A673 (cell line): ENCODE data around the gene R3HDML. TPM values are rescaled to one million over a fixed set of nuclear protein-coding genes. Genes with fewer than 3 reads are reported as not detected.

Experiments used
- BruUV-seq: library from RNA; stranded (reverse); fragments of 400-500 nt; replicated peaks from 2 replicates; lab custom pipeline; 2021; lab: Mats Ljungman, UMichigan
- CTCF ChIA-PET: fragments of 300-600 bp; sonication (Branson Sonifier 250); formaldehyde crosslinking; loops from one replicate; lab custom pipeline; 2022; ENCODE audit warnings: antibody characterized with exemption; lab: Charles Lee
- POLR2A ChIA-PET: fragments of 300-600 bp; sonication (Branson Sonifier 250); formaldehyde crosslinking; loops from one replicate; lab custom pipeline; 2022; ENCODE audit warnings: antibody characterized with exemption; ENCODE audit not compliant: low non-redundant PET; lab: Charles Lee
- DNase-seq: peaks from one replicate; pipeline ENCODE4 v3.0.0-alpha.2; 2015; ENCODE audit warnings: low spot score
- H3K27ac ChIP-seq: fragments of 200-600 bp; sonication (generic); 2 replicates; pipeline ENCODE4 v1.5.1; 2016; ENCODE audit warnings: mixed run types, low read depth, mild to moderate bottlenecking, mixed read lengths, antibody characterized with exemption, low read length; ENCODE audit not compliant: poor library complexity, severe bottlenecking
- H3K27me3 ChIP-seq: fragments of 200-600 bp; sonication (generic); replicated peaks from 2 replicates; pipeline ENCODE4 v1.6.1; 2017; ENCODE audit warnings: mixed run types, low read depth, mild to moderate bottlenecking, mixed read lengths, antibody characterized with exemption, low read length; ENCODE audit not compliant: insufficient read depth, poor library complexity
- H3K36me3 ChIP-seq: fragments of 200-600 bp; sonication (generic); 2 replicates; pipeline ENCODE4 v1.6.1; 2016; ENCODE audit warnings: mixed run types, mild to moderate bottlenecking, mixed read lengths, antibody characterized with exemption, low read length; ENCODE audit not compliant: insufficient read depth, poor library complexity, severe bottlenecking
- H3K4me1 ChIP-seq: fragments of 200-600 bp; sonication (generic); 2 replicates; pipeline ENCODE4 v1.6.1; 2017; ENCODE audit warnings: mixed run types, mild to moderate bottlenecking, mixed read lengths, antibody characterized with exemption, low read length; ENCODE audit not compliant: insufficient read depth, poor library complexity, severe bottlenecking
- H3K4me3 ChIP-seq: fragments of 200-600 bp; sonication (generic); 2 replicates; pipeline ENCODE4 v1.5.1; 2016; ENCODE audit warnings: low read depth, mixed run types, mild to moderate bottlenecking, mixed read lengths, low read length; ENCODE audit not compliant: poor library complexity, severe bottlenecking
- H3K9me3 ChIP-seq: fragments of 200-600 bp; sonication (generic); 2 replicates; pipeline ENCODE4 v1.6.1; 2016; ENCODE audit warnings: mixed run types, low read depth, mild to moderate bottlenecking, mixed read lengths, antibody characterized with exemption, low read length; ENCODE audit not compliant: poor library complexity, severe bottlenecking
- EZH2 ChIP-seq: fragments of 200-600 bp; sonication (generic); IDR thresholded peaks from 2 replicates; pipeline ENCODE4 v1.6.1; 2017; ENCODE audit warnings: borderline replicate concordance, low read depth, mild to moderate bottlenecking, mixed read lengths, antibody characterized with exemption, low read length; ENCODE audit not compliant: poor library complexity, severe bottlenecking
- intact Hi-C: fragments of 100-400 bp; cut with micrococcal nuclease; formaldehyde crosslinking; loops from one replicate; pipeline ENCODE4 v1.10.0; 2022; ENCODE audit not compliant: unreplicated experiment
- total RNA-seq: library from RNA; stranded (reverse); gene quantifications from 2 replicates; pipeline ENCODE4 v1.2.3, GENCODE V29; 2021
- TF ChIP-seq, protein P1 (sequence below): fragments of 300-800, 200-600 bp; sonication (generic); conservative IDR thresholded peaks from 2 replicates; pipeline ENCODE4 v1.5.1; 2017; ENCODE audit warnings: low read depth, mild to moderate bottlenecking, antibody characterized with exemption, low read length, moderate library complexity, mixed read lengths

The R3HDML gene
- total RNA-seq, 1 experiment from 2014 or later: not detected

GRCh38 chr20:44301285-44301684 lies 35.6 kb upstream of the R3HDML start:
- H3K27me3 ChIP-seq: no peaks in the 10 kb centered on the region
- TF ChIP-seq, protein P1, sequence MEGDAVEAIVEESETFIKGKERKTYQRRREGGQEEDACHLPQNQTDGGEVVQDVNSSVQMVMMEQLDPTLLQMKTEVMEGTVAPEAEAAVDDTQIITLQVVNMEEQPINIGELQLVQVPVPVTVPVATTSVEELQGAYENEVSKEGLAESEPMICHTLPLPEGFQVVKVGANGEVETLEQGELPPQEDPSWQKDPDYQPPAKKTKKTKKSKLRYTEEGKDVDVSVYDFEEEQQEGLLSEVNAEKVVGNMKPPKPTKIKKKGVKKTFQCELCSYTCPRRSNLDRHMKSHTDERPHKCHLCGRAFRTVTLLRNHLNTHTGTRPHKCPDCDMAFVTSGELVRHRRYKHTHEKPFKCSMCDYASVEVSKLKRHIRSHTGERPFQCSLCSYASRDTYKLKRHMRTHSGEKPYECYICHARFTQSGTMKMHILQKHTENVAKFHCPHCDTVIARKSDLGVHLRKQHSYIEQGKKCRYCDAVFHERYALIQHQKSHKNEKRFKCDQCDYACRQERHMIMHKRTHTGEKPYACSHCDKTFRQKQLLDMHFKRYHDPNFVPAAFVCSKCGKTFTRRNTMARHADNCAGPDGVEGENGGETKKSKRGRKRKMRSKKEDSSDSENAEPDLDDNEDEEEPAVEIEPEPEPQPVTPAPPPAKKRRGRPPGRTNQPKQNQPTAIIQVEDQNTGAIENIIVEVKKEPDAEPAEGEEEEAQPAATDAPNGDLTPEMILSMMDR: no peak
- no peak for TF ChIP-seq EZH2
- no peaks in the 10 kb centered on the region for H3K36me3 ChIP-seq
- no TSS peak for BruUV-seq
- no peak overlapping the region for H3K4me3 ChIP-seq
- no peaks in the 10 kb centered on the region for H3K9me3 ChIP-seq
- intact Hi-C loops: no loop called here
- ChIA-PET CTCF (no interaction called here), POLR2A (no interaction called here)
- H3K27ac ChIP-seq: no peak overlapping the region
- no peaks in the 10 kb centered on the region for H3K4me1 ChIP-seq
- DNase-seq: no peak

DNA sequence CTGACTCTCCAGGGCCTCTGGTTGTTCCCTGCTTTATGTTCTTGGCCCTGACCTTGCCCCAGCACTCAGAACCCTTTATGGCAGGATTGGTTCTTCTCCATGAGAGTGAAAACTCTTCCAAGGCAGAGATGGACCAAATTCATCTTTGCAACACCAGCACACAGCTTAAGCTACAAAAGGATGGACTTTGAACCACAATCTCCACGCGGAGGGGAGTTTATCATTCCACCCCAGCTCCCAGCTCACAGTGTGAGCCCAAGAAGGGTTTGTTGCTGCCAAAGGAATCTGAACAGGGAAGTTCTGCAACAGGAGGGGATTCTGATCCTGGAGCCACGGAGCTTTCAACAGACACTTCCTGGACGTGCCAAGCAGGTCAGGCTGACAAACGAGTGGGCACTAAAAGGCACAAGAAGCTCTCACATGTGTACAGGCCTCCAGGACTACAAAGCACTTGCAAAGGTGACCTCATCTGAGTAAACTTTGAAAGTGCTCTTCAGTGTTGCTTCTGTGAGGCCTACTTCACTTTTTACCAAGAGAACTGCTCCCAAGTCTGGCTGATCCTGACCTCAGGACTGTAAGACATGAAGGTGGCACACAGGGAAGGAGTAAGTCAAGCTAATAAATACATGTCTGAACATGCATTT lies 34.7 kb upstream of the R3HDML start:
- DNase-seq: no peak
- no peak overlapping the region for H3K4me3 ChIP-seq
- no peak for TF ChIP-seq EZH2
- TF ChIP-seq, protein P1: no peak
- ChIA-PET POLR2A (no interaction called here), CTCF (no interaction called here)
- H3K9me3 ChIP-seq: no peaks in the 10 kb centered on the region
- BruUV-seq: no TSS peak
- no peaks in the 10 kb centered on the region for H3K36me3 ChIP-seq
- intact Hi-C loops: no loop called here
- H3K27me3 ChIP-seq: no peaks in the 10 kb centered on the region
- no peaks in the 10 kb centered on the region for H3K4me1 ChIP-seq
- H3K27ac ChIP-seq: no peak overlapping the region

- Histone ChIP-seq H3K4me3 (no peak overlapping the region), H3K9me3 (no peaks in the 10 kb centered on the region), H3K27ac (no peak overlapping the region), H3K36me3 (no peaks in the 10 kb centered on the region), H3K4me1 (no peaks in the 10 kb centered on the region), H3K27me3 (no peaks in the 10 kb centered on the region)
- ChIA-PET POLR2A (no interaction called here), CTCF (no interaction called here)
- DNase-seq: no peak
- intact Hi-C loops: no loop called here
- TF ChIP-seq EZH2: no peak
- TF ChIP-seq, protein P1: no peak
- BruUV-seq: no TSS peak
Observed at GRCh38 chr20:44302736-44303135, 34.1 kb upstream of the R3HDML start.
